HEK293T (cell line): Measurements from ENCODE around the gene CAMK2D.

Experiments used
- CTCF ChIA-PET: fragments of 350-600 bp; formaldehyde crosslinking; extraction: SDS; loops from one replicate; lab custom pipeline; 2021; ENCODE audit warnings: antibody characterized with exemption, inconsistent platforms; lab: Yijun Ruan, JAX
- POLR2A ChIA-PET: fragments of 350-600 bp; formaldehyde crosslinking; extraction: SDS; loops from one replicate; lab custom pipeline; 2020; ENCODE audit warnings: antibody characterized with exemption, inconsistent platforms; lab: Yijun Ruan, JAX
- DNase-seq: peaks from one replicate; pipeline ENCODE4 v3.0.0; 2012; ENCODE audit warnings: mixed read lengths; ENCODE audit errors: extremely low spot score
- ARNT ChIP-seq: fragments of 450-650 bp; IDR thresholded peaks from 2 replicates; pipeline ENCODE4 v1.6.1; 2017; ENCODE audit warnings: mild to moderate bottlenecking
- BHLHE40 ChIP-seq: fragments of 450-650 bp; IDR thresholded peaks from 2 replicates; pipeline ENCODE4 v1.6.1; 2016; ENCODE audit warnings: mild to moderate bottlenecking, moderate library complexity, borderline replicate concordance
- CTBP1 ChIP-seq: fragments of 450-650 bp; IDR thresholded peaks from 2 replicates; pipeline ENCODE4 v1.6.1; 2016; ENCODE audit warnings: borderline replicate concordance
- ELF4 ChIP-seq: fragments of 450-650 bp; IDR thresholded peaks from 2 replicates; pipeline ENCODE4 v1.6.1; 2017; ENCODE audit warnings: antibody characterized with exemption
- FOXA1 ChIP-seq: fragments of 450-650 bp; IDR thresholded peaks from 2 replicates; pipeline ENCODE4 v1.6.1; 2016; ENCODE audit warnings: mild to moderate bottlenecking
- FOXK2 ChIP-seq: fragments of 450-650 bp; IDR thresholded peaks from 2 replicates; pipeline ENCODE4 v1.6.1; 2016; ENCODE audit warnings: mild to moderate bottlenecking
- FOXM1 ChIP-seq: fragments of 450-650 bp; IDR thresholded peaks from 2 replicates; pipeline ENCODE4 v1.6.1; 2017; ENCODE audit warnings: mild to moderate bottlenecking, borderline replicate concordance
- HDGF ChIP-seq: fragments of 450-650 bp; IDR thresholded peaks from 2 replicates; pipeline ENCODE4 v1.6.1; 2017; ENCODE audit warnings: antibody characterized with exemption, borderline replicate concordance
- L3MBTL2 ChIP-seq: fragments of 450-650 bp; conservative IDR thresholded peaks from 2 replicates; pipeline ENCODE4 v1.6.1; 2016; ENCODE audit warnings: mild to moderate bottlenecking
- LEF1 ChIP-seq: fragments of 450-650 bp; IDR thresholded peaks from 2 replicates; pipeline ENCODE4 v1.6.1; 2017; ENCODE audit warnings: mild to moderate bottlenecking, borderline replicate concordance
- NFRKB ChIP-seq: fragments of 450-650 bp; IDR thresholded peaks from 2 replicates; pipeline ENCODE4 v1.6.1; 2016; ENCODE audit warnings: mild to moderate bottlenecking, moderate library complexity
- SP1 ChIP-seq: fragments of 450-650 bp; IDR thresholded peaks from 2 replicates; pipeline ENCODE4 v1.6.1; 2017
- SUZ12 ChIP-seq: fragments of 450-650 bp; IDR thresholded peaks from 2 replicates; pipeline ENCODE4 v1.6.1; 2016; ENCODE audit warnings: mild to moderate bottlenecking
- TARDBP ChIP-seq: fragments of 450-650 bp; IDR thresholded peaks from 2 replicates; pipeline ENCODE4 v1.6.1; 2016
- ZNF384 ChIP-seq: fragments of 450-650 bp; IDR thresholded peaks from 2 replicates; pipeline ENCODE4 v1.6.1; 2016
- TF ChIP-seq, protein P1 (sequence below): fragments of 450-650 bp; IDR thresholded peaks from 2 replicates; pipeline ENCODE4 v1.6.1; 2016

The CAMK2D gene

GRCh38 chr4:113588895-113589668 is 172.5 kb downstream of the CAMK2D start:
- ChIA-PET POLR2A (no interaction called here), CTCF (no interaction called here)
- TF ChIP-seq FOXM1 (no peak), SP1 (no peak), ARNT (no peak), SUZ12 (no peak), HDGF (no peak), BHLHE40 (no peak), ELF4 (no peak)
- no peak for DNase-seq

DNA sequence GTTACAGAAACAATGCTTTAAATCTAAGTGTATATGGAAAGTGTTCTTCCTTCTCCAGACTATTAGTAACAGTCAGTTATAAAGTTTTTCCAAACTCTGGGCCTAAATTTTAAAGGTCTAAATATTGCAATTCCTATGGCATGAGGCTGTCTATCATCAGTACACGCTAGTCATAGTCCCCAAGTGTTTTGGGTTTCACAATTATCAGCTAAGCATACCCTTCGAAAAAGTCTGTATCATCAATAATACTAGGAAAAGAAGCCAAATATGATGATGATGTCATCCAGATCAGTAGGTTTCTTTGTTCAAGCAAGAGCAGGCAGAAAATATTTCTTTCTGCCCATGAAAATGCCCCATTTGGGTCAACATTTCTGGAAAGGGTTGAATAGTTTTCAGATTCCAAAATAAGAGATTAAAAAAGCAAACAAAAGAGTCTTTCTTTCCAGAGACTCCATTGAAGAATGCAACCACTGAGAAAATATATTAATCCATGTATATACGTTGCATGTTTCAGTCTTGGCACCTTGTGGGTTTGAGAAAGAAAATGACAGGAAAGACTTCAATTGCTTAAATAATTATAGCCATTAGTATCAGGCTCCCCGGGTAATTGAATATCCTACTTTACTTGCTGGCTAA is 173.8 kb downstream of the CAMK2D start:
- ChIA-PET CTCF (no interaction called here), POLR2A (no interaction called here)
- TF ChIP-seq FOXA1 (no peak), L3MBTL2 (no peak), ARNT (no peak), SUZ12 (no peak), NFRKB (no peak), ELF4 (no peak), SP1 (no peak), TARDBP (no peak), ZNF384 (no peak), CTBP1 (no peak), LEF1 (no peak)
- TF ChIP-seq, protein P1, sequence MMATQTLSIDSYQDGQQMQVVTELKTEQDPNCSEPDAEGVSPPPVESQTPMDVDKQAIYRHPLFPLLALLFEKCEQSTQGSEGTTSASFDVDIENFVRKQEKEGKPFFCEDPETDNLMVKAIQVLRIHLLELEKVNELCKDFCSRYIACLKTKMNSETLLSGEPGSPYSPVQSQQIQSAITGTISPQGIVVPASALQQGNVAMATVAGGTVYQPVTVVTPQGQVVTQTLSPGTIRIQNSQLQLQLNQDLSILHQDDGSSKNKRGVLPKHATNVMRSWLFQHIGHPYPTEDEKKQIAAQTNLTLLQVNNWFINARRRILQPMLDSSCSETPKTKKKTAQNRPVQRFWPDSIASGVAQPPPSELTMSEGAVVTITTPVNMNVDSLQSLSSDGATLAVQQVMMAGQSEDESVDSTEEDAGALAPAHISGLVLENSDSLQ: no peak
- DNase-seq: no peak

- CTCF ChIA-PET: no interaction called here
- DNase-seq: no peak
- TF ChIP-seq FOXK2: no peak
- TF ChIP-seq, protein P1: no peak
- no peak for TF ChIP-seq ARNT
- TF ChIP-seq L3MBTL2: no peak
- no peak for TF ChIP-seq ZNF384
- TF ChIP-seq SUZ12: no peak
- no peak for TF ChIP-seq SP1
- TF ChIP-seq BHLHE40: no peak
- TF ChIP-seq FOXA1: no peak
- TF ChIP-seq NFRKB: no peak
- no peak for TF ChIP-seq ELF4
- no peak for TF ChIP-seq LEF1
- TF ChIP-seq TARDBP: no peak
- no peak for TF ChIP-seq FOXM1
- no peak for TF ChIP-seq CTBP1
- TF ChIP-seq HDGF: no peak
- POLR2A ChIA-PET: no interaction called here
Measured at GRCh38 chr4:113587156-113587555, 174.4 kb downstream of the CAMK2D start.

- CTCF ChIA-PET: interaction anchor here (0.8 kb wide), 1 partner anchor 38 kb away, joined by 3 read pairs; no protein-coding TSS in a partner anchor
- no peak for DNase-seq
- POLR2A ChIA-PET: no interaction called here
- TF ChIP-seq CTBP1 (no peak), NFRKB (no peak), TARDBP (no peak), FOXM1 (no peak), ELF4 (no peak)
Measured at GRCh38 chr4:113586072-113586471, 175.5 kb downstream of the CAMK2D start.

- DNase-seq: peak; percentile 43
- ChIA-PET POLR2A (interaction anchor here (0.9 kb wide), 1 partner anchor 173 kb away, joined by 3 read pairs; no protein-coding TSS in a partner anchor), CTCF (interaction anchor here (0.7 kb wide), 1 partner anchor 166 kb away, joined by 3 read pairs; no protein-coding TSS in a partner anchor)
- TF ChIP-seq TARDBP (no peak), L3MBTL2 (no peak), HDGF (no peak)
Measured at GRCh38 chr4:113584407-113585150, 177.0 kb downstream of the CAMK2D start.

- CTCF ChIA-PET: interaction anchor here (1.1 kb wide), 1 partner anchor 81 kb away, joined by 3 read pairs; no protein-coding TSS in a partner anchor
- POLR2A ChIA-PET: no interaction called here
- TF ChIP-seq FOXM1: no peak
- no peak for TF ChIP-seq ZNF384
- TF ChIP-seq BHLHE40: no peak
- no peak for TF ChIP-seq CTBP1
- TF ChIP-seq TARDBP: no peak
- no peak for TF ChIP-seq LEF1
- no peak for TF ChIP-seq ELF4
- TF ChIP-seq FOXK2: no peak
- no peak for TF ChIP-seq ARNT
- TF ChIP-seq L3MBTL2: no peak
- TF ChIP-seq SUZ12: no peak
- no peak for TF ChIP-seq FOXA1
- TF ChIP-seq HDGF: no peak
- TF ChIP-seq, protein P1: no peak
- no peak for TF ChIP-seq SP1
- no peak for TF ChIP-seq NFRKB
- DNase-seq: no peak
Measured at GRCh38 chr4:113582737-113583136, 178.8 kb downstream of the CAMK2D start.
